ENCODE data around the gene SLC29A4.
"Not testable (repeated sequence)": the region's sequence is repeated elsewhere in the genome, so short reads cannot be mapped to it uniquely, and the experiment has no call there.

GRCh38 chr7:5323800-5324781 is 41.3 kb downstream of the SLC29A4 start:
- TF ChIP-seq, protein P1, sequence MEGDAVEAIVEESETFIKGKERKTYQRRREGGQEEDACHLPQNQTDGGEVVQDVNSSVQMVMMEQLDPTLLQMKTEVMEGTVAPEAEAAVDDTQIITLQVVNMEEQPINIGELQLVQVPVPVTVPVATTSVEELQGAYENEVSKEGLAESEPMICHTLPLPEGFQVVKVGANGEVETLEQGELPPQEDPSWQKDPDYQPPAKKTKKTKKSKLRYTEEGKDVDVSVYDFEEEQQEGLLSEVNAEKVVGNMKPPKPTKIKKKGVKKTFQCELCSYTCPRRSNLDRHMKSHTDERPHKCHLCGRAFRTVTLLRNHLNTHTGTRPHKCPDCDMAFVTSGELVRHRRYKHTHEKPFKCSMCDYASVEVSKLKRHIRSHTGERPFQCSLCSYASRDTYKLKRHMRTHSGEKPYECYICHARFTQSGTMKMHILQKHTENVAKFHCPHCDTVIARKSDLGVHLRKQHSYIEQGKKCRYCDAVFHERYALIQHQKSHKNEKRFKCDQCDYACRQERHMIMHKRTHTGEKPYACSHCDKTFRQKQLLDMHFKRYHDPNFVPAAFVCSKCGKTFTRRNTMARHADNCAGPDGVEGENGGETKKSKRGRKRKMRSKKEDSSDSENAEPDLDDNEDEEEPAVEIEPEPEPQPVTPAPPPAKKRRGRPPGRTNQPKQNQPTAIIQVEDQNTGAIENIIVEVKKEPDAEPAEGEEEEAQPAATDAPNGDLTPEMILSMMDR (conservative IDR thresholded peaks at IDR 0.05; ENCODE audit: low read length): not testable (repeated sequence)
- TF ChIP-seq EZH2phosphoT487 (IDR thresholded peaks at IDR 0.05; ENCODE audit: borderline replicate concordance, low read depth, low read length): not testable (repeated sequence)

Measured in OCI-LY7 (cell line).